ENCODE measurements around the gene RGS14.
"Not testable (repeated sequence)": the region's sequence is repeated elsewhere in the genome, so short reads cannot be mapped to it uniquely, and the experiment has no call there.

Gene RGS14

DNA sequence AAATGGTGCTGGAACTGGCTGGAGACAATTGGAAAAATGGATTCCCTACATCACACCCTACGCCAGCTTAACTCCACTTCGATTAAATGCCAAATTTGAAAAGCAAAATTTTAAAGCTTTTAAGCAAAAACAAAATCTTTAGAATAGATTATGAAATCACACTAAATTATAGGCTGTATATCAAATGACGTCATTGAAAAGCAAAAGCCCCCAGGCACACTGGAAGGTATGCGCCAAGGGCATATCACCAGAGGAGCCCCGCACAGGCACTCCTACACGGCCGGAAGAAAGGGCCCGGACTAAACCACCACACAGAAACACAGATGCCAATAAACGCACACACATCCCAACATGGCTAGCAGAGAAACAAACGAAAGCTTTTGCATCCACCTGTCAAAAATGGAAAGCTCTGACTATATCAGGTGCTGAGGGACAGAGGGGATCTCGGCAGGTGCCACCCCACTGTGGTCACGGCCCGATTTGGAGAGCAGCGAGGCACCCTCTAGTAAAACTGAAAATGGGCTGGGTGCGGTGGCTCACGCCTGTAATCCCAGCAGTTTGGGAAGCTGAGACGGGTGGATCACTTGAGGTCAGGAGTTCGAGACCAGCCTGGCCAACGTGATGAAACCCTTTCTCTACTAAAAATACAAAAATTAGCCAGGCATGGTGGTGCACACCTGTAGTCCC is 29.0 kb upstream of the RGS14 start:
- DNase-seq, result no peak

DNA sequence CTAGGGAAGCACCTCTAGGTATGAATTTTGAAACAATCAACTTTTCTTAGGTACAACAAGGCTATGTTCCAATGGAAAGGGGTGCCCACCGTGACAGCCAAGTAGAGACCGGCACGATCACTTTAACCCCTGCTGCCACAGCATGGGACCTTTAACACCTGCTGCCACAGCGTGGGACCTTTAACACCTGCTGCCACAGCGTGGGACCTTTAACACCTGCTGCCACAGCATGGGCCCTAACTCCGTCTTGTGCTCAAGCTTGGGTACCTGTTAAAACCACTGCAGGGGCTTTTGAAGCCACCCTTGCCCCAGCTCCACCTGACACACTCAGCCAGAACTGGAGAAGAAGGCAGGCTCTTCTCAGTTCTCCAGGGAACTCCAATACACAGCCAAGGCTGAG is 27.8 kb upstream of the RGS14 start:
- no peak for DNase-seq

DNA sequence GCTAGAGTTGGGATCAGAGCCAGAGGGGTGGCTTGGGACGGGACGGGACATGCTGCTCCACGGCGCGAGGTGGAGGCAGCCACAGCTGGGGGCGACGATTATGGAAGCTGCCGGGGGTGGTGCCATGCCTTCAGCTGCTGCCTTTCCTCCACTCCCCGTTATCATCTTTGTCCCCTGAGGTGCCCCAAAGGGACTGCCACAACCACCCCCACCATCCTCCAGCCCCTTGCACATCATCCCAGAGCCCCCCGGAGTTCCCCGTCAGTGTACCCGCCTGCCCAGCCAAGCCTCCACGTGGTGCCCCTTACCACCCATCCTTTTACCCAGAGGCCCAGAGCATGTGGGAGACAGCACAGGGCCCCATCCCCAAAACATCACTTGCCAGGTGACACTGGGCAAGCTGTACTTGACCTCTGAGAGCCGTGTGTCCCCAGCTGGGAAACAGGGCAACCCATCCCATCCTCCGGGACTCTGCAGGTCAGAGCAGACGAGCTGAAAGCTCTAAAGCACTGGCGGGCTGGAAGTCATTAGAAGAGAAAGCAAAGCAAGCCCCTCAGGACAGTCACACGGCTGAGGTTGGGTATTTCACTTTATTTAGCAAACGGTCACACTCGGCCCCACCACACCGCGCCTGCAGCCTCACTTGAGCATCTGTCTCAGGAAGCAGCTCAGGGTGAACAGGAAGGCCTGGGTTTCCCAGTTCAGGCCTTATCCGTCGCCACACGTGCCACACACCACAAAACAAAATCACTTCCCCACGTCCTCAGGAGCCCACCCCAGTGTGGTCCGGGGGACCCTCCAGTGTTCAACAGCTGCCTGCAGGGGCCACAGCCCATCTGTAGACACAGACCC is 26.5 kb upstream of the RGS14 start:
- no peak for DNase-seq

DNA sequence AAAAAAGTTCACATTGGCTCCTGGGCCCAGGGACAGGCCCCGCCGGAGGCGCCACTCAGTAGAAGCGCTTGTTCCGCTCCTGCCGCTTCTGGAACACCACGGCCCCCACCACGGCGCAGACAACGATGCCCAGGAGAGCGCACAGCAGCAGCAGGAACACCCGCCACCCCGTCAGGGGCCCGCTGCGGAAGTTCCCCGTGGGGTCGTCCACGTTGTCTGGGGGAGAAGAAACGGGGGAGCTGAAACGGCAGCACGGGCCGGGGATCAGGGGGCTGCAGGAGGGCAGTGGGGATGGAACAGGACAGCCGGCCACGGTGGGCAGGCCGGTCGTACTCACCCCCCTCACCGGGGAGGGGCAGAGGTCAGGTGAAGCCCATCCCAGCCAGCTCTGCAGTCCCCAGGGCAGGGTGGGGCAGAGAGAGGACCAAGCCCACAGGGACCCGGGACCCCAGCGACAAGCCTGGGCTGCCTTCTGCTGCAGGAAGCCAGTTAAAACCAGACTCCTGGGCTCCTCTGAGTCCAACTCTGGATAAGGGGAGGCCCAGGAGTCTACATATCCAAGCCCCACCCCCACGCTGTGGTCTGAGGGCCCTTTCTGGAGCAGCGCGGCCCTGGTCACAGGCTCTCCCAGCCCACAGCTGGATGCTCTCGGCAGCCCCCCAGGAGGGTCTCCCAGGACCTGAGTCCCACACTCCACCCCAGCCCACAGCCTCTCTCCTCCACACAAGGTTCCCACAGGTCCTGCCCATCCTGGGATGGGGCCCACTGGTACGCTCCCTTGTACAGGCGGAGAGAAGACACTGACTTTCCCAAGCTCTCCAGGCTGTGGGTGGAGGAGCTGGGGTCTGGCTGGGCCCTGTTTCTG is 25.5 kb upstream of the RGS14 start:
- no peak for DNase-seq

DNA sequence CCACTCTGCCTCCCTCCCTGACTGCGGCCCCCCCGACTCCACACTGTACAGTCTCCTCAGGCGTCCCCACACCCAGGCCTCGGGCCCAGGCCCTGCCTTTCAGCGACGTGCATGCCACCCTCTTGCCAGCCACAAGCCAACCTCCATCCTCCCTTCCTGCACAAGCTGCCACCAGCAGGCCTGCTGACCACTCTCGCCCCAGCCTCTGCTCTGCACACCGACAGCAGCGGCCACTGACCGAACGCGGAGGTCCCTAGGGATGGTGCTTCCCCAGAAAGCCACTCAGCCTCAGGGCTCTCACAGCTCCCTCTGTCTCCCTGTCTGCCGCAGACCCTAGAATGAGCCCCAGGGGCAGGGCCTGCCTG is 24.8 kb upstream of the RGS14 start:
- DNase-seq, result no peak

DNA sequence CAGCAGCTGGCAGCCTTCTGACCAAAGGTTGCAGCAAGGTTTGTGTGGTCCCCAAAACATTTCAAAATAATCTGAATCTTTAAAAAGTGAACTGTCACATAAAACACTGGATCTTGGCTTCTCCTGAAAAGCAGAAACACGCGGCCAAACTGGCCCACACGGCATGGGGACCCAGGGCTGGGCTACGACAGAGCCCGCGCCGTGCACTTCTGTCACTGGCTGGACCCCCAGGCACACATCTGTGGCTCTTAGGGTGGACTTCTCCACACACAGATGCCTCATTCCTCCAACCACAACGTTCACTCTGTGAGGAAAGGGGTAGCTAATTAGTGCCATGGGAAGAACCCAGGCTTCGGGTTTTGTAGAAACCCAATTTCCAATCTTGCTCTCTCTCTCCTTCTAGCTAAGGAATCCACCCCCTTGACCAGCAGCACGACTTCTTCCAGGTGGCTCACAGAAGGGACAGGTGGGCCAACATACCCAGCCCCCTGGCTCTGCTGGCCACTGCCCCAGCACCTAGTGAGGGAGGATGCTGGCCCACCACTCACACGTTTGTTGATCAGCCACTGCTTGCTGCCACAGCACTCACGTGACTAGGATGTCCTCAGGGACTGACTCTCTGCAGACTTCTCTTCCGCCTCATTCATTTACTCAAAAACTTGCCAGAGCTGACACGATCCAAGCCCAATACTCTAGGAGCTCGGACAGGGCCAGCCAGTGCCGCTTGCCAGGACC is 24.1 kb upstream of the RGS14 start:
- DNase-seq, result no peak

DNA sequence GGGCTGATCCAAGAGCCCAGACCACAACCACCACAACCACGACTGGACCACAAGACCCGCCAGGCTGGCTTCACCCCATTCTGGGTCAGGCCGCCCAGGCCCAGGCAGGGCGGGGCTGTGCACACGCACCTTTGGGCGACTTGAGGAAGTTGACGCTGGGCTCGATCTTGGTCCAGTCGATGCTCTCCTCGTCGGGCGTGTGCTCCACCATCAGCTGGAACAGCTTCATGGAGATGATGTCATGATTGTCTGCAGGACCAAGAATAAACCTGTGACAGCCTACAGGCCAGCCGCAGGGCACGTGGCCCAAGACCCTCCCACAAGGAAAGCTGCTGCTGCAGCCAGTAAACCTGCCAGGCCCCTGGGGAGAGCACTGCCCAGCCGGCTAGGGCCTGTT is 23.6 kb upstream of the RGS14 start:
- no peak for DNase-seq

DNA sequence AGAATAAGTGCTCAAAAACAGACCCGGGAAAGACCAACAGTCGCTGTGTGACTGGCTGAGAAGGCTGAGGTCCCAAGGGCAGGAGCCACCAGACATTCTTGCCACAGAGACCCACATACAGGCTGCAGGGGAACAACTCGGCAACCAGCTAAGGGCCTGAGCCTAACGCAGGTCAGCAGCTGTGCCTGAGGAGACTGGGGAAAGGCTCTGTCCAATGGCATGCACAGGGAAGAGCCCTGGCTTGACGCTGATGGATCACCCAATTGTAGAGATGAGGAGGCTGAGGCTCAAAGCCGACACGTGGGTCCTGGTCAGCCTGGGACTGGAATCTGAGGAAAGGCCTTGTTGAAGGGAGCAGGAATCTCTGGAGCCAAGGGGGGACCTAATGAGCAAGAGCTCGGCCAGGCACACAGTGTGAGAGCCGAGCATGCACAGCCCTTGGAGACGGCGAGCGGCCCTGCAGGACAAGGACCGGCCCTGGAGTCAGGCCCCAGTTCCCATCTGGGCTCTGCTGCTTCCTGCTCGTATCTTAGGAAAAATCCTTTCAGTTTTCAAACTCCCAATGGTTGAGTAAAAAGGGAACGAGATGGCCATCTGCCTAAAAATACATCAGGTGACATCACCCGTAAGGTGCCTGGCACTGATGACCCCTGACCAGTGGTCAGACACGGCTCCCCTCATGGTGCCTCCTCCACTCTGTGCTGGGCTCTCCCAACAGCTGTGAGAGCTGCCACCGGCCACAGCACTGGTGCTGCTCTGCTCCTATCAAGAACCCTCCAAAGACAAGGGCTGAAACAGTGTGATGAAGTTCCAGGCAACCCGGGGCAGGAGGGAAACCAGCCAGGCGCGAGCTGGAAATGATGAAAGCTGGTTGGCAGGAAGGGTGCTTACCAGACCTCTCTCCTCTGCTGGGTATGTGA is 22.7 kb upstream of the RGS14 start:
- DNase-seq, result no peak

DNA sequence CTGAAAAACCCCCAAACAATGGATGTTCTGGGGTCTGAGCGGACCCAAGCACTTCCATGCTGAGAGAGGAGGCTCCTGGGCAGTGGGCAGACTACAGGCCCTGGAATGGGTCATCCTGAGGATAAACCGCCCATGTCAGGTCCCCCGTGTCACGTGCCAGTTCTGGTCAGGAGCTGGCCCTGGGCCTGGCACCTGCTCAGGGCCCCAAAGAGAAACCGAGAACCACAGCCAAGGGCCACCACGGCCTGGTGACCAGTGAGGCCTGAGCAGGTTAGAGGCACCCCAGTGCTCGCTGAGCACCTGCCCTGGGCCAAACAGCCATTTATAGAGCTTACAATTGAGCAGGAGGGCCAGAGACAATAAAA is 22.0 kb upstream of the RGS14 start:
- DNase-seq, result no peak

DNA sequence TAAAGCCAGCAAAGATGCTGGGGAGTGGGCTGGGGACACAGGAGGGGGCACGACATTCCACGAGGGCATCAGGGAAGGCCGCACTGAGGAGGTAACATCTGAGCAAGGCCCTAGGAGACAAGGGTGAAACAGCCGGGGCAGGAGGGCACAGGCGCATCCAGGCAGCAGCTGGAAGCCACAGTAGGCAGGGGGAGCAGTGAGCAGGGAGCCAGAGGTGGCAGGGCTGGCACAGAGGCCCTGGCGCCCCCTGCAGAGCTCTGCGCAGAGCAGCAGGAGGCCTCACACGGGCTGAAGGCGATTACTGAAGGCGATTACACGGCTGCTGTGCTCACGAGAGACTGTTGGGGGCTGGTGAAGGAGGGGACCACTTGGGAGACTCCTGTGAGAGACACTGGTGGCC is 21.6 kb upstream of the RGS14 start:
- no peak for DNase-seq

DNA sequence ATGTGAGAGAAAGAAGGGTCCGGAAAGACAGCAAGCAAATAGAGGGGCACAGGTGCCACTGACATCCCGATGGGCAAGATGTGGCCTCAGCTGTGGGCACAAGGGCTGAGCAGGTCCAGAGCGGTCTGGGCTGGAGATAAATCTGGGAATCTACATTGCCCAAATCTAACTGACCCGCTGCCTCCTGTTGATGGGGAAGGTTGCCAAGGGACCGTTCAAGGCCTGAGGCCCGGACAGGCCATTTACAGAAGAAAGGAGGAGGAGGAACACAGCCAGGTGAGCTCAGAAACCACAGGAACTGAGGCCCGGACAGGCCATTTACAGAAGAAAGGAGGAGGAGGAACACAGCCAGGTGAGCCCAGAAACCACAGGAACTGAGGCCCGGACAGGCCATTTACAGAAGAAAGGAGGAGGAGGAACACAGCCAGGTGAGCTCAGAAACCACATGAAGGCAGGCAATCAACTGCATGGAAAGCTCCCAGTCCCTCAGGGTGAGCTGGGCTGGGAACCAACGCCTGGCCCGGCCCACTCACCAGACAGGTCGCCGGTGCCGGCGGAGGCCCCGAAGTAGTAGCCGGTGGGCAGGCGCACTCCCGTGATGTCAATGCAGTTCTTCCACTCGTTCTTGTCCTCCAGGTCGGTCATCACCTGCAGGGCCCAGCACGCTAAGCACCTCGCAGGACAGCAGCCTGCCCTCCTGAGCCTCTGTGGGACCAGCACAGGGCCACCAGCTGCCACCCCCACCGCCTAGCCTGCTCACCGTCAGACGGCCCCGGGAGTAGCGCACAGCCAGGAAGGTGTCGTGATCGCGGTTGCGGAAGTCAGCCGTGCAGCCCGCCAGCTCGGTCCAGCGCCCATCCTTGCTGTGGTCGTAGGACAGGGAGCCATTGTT is 20.9 kb upstream of the RGS14 start:
- DNase-seq, result no peak

DNA sequence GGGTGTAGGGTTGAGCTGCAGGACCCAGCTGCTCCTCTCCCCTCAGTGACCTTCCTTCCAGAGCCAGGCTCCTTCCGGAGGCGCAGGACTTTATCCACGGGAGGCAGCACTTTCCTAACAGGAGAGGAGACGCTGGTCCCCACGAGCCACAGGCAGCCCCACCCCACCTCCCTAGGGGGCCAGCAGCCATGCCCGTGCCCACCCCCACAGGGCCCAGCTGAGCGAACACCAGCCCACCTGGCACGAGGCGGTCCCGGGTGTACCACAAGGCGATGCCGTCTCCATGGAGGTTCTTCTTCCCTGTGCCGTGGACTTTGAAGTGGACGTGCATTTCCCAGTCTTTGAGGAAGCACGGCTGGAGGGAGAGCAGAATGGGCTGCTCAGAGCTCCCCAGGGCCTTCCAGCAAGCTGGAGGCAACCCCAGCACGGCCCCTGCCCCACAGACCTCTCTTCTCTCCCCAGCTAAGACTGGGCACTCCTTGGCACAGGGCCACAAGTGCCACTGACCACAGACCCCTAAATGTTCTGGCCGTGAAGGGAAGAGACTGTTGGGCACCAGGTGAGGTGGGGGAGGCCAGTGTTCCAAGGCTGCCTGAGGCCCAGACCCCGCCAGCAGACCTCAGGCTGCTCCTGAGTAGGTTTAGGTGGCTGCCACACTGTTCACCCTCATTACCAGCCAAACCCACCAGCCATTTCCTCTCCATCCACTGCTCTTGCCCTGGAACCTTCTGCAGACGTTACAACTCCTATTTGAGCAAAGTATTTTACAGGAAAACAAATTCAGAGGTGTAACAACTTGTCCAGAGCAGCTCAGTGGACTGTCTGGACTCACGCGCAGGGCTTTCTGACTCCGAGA is 19.2 kb upstream of the RGS14 start:
- DNase-seq, result no peak

DNA sequence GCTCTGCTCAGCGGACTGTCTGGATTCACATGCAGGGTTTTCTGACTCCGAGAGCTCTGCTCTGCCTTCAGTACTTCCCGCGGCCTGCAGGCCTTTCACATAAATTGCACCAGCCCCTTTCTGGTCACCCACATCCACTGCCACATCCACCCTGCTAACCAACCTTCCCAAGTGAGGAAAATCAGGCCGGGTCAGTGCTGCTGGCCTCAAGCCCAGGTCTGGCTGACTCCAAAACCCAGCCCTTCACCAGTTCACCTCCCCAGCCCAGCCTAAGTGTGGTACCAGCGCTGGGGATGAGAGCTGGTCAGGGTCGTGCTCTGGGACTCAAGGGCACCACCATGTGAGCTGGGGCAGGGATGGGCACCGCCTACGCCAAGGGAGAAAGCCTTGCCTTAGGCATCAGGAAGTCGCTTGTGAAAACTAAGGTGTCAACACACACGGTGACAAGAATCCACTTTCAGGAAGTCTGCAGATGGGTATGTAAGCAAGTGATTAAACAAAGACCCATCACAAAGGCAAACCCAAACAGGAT is 18.6 kb upstream of the RGS14 start:
- DNase-seq, result no peak

DNA sequence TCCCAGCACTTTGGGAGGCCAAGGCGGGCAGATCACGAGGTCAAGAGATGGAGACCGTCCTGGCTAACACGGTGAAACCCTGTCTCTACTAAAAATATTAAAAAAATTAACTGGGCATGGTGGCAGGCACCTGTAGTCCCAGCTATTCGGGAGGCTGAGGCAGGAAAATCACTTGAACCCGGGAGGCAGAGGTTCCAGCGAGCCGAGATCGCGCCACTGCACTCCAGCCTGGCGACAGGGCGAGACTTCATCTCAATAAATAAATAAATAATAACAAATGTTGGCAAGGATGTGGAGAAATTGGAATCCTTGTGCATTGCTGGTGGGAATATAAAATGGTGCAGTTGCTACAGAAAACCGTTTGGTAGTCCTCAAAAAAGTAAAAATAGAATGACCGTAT is 14.7 kb upstream of the RGS14 start:
- DNase-seq, result not testable (repeated sequence)

DNA sequence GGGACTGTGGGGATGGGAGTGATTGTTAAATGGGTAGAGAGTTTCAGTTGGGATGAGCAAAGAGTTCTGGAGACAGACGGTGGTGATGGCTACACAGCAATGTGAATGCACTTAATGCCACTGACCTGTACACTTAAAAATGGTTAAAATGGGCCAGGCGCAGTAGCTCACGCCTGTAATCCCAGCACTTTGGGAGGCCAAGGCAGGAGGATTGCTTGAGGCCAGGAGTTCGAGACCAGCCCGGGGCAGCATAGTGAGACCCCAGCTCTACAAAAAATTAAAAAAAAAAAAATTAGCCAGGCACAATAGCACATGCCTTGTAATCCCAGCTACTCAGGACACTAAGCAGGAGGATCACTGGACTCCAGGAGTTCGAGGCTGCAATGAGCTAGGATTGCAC is 13.9 kb upstream of the RGS14 start:
- DNase-seq, result no peak

DNA sequence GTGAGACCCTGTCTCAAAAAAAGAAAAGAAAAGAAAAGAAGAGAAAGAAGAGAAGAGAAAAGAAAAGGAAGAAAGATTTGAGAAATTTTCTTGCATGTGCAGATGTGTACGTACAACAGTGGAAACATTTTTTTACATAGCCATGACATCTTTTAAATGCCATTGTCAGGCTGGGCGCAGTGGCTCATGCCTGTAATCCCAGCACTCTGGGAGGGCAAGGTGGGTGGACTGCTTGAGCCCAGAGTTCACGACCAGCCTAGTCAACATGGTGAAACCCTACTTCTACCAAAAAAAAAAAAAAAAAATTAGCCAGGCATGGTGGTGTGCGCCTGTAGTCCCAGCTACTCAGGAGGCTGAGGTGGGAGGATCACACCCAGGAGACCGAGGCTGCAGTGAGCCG is 12.8 kb upstream of the RGS14 start:
- DNase-seq, result no peak

DNA sequence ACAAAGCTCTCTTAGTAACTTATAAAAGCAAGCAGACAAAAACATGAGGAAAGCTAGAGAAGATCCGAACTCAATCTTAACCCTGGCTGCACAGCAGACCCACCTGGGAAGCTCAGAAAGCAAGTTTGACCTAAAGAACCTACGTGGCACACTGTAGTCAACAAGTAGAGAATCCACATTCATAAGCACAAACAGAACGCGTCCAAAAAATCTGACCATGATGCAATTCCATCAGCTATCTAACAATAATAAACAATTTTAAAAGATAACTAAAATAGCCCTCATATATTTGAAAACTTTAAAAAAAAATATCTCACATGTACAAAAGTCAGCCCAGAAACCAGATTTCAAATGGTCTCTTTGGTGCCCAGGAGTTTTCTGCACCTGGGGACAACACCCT is 10.9 kb upstream of the RGS14 start:
- no peak for DNase-seq

DNA sequence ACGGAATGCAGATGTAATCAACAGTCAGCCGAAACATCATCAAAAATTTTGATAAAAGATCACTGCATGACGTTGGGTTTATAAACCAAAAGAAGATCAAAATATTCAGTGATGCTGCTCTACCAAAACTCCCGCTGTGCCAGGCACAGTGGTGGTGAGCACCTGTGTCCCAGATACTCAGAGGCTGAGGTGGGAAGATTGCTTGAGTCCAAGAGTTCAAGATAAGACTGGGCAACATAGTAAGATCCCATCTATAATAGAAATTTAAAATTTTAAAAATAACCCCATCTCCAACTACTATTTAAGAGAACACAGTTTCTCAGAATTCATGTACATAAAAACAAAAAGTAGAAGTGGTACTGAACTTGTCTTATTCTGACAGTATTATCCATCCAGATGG is 10.0 kb upstream of the RGS14 start:
- DNase-seq, result no peak

DNA sequence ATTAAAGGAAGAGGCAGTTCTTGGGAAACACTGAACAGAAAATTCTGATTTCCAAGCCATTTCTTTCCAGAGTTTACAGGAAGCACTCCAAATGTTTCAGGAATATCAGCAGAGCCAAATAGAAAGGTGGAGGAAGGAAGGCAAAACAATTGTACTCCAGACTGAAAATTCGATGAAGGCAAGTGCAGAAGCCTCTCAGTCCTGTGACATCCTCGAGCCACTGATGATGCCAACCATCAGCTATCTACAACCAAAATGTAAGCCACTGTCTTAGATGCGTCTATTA is 8.4 kb upstream of the RGS14 start:
- no peak for DNase-seq

DNA sequence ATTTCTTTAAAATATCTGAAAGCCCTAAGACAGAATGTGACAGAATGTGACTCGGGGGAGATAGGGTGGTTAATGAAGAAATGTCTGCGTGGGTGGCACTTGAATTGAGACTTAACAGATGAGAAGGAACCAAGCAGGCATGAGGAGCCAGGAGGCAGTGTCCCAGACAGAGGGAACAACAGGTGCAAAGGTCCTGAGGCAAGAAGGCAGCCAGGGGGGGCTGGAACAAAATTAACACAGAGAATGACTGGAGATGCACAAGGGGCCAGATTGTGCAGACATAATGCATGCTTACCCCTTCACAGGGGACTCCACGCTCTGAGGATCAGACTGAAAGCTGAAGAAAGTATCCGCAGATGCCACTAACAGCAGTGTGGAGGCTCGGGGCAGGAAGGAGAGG is 8.0 kb upstream of the RGS14 start:
- no peak for DNase-seq
